Activated gamma-delta T cell (primary cell): ENCODE measurements around the gene TNNI2.
"Not testable (repeated sequence)": the region's sequence is repeated elsewhere in the genome, so short reads cannot be mapped to it uniquely, and the experiment has no call there.

Experiments used
- DNase-seq: peaks from one replicate; lab custom pipeline; 2025; lab: John Stamatoyannopoulos, UW

TNNI2 gene

DNA sequence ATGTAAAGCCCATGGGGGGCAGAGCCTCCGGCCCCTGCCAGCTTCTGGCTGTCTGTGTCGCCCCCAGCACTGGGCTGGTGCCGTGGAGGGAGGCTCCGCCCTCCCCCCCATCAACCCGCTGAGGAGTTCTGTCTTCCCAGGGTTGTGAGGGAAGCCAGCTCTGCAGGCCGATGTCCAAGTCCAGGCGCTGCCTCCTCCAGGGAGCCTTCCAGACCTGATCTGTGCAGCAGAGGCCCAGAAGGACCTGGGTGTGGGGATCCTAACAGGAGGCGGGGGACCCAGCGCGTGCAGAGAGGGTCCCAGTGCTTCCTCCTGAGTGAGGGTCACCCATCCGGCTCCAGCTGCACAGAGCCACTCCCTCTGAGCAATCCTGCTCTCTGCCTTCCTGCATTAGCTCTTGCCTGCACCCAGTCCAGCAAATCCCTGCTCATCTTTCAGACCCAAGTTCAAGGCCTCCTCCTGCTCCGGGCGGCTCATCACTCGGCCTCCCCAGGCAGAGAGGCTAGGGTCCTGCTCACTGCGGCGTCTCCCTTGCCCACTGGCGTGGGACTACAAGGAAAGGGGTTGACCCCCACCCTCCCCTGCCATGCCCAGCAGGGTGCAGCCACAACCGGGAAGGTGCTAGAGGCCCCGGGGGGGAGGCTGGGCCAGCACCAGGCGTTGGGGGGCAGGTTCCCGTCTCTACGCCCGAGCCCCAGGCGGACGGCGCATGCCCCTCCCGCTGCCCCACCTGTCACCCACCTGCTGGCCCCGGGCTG is 36.5 kb downstream of the TNNI2 start:
- DNase-seq: no peak

DNA sequence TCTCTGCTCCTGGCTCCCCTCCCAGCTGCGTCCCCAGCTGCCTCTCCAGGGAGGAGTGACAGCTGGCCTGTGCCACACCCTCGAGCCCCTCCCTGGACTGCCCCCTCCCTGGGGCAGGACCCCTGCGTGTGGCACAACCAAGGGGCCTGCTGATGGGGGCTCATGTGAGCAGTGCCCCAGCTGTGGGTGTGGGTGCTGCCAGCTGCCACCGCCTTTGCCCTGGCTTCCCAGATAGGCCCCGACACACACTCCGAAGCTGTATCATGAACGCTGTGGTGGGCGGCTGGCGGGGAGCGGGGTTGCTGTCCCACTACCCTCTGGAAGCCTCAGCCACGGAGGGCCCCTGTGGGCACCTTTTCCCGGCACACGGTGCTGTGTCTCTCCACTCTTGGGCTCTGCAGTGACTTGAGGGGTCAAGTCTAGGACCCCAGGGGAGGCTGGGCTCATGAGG is 37.1 kb downstream of the TNNI2 start:
- DNase-seq: not testable (repeated sequence)

DNA sequence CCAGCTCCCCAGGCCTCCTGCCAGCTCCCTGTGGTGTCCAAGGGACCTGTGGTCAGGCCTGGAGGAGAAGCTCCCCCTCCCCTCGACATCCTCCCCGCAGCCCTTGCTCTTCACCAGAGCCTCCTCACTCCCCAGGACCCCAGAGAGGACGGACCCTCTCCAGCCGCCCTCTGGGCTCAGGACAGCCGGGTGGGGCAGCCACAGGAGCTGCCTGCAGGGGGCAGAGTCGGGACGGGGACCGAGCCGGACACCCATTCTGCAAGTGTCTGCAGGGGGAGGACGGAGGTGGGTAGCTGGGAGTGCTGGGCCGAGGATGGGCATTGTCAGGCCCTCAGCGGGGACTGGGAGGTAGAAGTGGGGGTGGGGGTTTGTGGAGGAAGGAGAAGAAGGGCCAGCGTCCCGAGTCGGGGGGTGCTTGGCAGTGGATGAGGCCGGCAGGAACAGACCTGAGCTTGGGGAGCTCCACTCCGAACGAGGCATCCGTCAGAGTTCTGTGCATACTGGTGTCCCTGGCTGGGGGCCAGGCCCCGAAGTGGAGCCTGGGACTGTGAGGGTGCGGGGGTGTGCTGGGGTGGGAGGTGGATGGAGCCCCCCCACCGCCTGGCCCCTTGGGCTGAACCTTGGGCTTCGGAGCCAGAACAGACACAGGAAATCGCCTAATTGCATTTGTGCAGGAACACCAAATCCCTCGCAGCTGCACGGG is 37.7 kb downstream of the TNNI2 start:
- no peak for DNase-seq

DNA sequence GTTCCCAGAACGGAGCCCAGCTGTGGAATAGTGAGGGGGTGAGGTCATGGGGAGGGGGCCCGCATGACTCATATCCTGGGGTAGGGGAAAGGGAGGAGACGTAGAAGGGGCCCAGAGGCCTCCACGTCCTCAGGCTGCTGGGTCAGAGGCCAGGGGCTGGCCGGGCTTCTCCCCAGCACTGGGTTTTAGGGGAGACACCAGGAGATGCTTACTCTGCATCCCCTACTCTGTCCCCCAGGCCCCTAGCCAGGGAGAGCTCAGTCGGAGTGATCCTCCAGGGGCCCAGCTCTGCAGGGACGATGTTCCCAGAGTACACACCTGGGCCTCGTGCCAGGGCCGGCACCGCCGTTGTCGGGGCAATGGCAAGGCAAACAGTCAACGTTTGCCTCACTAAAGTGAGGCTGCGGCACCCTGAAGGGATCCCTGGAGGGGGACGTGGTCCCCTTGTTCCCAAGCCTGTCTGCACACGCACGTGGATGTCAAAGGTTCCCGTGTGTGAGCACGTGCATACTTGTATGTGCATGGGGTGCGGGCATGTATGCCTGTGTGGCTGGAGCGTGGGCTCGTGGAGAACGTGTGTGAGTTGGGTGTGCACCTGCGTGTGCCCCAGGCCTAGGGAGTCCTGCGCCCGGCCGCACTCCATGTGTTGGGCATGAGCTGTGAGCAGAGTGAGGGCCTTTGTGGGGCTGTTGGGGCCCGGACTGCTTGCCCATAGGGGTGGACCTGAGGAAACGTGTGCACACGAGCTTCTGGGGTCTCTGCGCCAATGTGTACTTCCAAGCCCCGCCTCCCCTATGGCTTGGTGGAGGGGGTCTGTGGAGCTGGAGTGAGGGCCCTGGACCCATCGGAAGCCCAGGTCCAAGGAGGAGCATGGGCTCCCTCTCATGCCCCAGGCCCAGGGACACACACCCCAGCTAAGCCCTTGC is 38.7 kb downstream of the TNNI2 start:
- no peak for DNase-seq

GRCh38 chr11:1878137-1879031 is 39.6 kb downstream of the TNNI2 start:
- DNase-seq: no peak

DNA sequence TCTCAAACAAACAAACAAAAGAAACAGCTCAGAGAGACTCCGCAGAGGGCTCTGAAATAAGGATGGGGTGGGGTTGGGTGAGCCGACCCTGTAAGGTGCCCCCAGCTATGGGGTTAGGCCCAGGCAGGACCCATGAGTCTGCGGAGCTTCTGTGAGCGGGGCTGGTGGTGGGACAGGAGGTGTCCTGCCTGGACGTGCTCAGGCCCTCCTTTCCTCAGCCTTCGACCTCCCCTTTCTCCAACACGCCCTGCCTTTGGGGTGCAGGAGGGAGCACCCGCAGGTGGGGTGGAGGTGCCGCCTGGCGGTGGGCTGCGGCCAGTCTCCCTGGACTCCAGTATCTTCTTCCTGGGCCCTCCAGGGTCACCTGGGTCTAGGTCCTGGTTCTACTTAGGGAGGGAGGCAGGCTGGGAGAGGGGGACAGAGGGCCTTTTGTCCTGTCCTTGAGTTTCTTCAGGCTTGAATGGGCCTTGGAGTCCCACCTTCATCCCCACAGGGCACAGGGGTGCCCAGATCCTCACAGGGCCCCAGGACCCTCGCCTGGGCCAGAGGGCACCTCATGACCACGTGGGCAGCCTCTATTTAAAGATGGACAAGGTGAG is 40.7 kb downstream of the TNNI2 start:
- no peak for DNase-seq

GRCh38 chr11:1879941-1880720 is 41.4 kb downstream of the TNNI2 start:
- no peak for DNase-seq

DNA sequence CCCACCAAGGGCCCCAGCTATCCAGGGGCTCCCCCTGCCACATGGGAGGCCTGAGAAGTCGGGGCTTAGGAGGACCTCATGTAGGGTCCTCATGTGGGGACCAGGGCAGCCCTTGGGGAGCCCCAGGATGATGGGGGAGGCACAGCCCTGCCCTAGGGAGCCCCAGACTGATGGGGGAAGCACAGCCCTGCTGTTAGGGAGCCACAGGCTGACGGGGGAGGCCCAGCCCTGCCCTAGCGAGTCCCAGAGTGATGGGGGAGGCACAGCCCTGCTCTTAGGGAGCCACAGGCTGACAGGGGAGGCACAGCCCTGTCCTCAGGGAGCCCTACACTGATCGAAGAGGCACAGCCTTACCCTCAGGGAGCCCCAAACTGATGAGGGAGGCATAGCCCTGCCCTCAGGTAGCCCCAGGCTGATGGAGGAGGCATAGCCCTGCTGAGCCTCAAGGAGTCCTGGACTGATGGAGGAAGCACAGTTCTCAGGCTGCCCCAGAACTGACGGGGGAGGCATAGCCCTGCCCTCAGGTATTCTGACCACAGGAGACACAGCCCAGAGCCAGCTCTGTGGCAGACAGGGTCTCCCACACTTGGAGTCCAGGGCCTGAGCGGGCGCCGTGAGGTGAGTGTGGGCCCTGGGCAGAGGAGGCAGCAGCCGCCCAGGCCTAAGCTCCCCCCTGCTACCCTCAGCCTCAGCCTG is 42.1 kb downstream of the TNNI2 start:
- no peak for DNase-seq

DNA sequence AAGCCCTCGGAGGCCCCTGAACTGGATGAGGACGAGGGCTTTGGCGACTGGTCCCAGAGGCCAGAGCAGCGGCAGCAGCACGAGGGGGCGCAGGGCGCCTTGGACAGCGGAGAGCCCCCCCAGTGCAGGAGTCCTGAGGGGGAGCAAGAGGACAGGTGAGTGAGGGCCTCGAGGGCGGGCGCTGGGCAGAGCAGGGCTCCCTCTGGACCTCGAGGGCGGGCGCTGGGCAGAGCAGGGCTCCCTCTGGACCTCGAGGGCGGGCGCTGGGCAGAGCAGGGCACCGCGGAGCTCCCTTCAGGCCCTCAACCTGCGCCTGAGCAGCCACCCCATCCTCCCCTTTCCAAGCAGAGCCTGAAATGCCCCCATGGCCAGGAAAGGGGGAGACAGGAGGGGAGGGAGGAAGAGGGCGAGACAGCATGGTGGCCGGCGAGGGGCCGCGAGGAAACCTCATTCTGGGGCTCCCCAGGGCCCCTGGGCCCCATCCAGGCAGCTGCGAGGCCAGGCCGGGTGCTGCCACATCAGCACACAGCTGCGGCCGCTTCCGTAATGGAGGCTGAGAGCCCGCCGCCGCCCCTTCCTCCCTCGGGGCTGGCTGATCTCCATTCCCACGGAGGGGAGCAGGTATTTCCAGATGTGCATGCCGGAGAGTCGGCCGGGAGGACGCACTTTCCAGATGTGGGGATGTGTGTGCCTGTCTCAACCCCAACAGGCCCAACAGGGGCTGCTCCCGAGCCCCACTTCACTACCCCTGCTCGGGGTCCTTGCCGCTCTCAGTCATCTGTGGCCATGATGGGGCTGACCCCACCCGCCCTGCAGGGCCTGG is 42.9 kb downstream of the TNNI2 start:
- no peak for DNase-seq

DNA sequence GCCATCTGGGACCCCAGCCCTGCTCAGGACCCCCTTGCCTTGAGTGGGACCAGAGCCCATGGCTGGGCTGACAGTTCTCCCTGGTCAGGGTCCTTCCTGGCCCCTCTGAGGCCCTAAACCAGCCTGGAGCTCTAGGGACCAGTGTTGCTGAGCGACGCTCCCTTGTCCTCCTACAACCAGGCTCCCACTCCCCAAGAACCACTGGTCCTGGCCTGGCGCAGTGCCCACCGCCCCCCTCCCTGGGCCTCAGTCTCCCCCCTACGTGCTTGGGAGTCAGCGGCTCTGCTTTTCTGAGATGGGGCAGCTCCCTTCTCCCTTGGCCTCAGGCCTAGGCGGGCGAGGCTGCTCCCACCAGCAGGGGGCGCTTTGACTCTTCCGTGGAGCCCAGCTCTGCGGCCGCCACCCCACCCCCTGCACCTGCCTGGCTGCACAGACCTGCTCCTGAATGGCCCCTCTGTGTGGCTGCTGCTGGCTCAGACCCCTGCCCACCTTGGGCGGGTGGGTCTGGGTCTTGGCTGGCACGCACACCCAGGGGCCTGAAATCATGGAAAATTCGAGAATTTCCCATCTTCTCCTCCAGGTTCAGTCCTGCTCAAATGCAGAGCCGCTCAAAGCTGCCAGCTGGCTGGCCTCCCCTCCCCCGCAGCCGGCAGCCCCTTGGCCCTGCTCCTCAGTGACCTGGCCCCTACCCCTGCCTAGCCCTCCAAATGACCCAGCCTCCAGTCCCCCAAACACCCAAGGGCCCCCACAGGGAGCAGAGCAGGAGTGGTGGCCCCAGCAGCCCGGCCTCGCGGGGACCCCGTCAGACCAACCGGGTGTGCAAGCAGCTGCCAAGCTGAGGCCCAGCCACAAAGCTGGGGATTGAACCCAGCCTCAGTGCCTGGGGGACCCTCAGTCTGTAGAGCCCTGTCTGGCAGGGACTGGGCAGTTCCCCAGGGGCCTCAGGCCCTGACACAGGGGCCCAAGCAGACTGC is 43.8 kb downstream of the TNNI2 start:
- peak; percentile 43 for DNase-seq

DNA sequence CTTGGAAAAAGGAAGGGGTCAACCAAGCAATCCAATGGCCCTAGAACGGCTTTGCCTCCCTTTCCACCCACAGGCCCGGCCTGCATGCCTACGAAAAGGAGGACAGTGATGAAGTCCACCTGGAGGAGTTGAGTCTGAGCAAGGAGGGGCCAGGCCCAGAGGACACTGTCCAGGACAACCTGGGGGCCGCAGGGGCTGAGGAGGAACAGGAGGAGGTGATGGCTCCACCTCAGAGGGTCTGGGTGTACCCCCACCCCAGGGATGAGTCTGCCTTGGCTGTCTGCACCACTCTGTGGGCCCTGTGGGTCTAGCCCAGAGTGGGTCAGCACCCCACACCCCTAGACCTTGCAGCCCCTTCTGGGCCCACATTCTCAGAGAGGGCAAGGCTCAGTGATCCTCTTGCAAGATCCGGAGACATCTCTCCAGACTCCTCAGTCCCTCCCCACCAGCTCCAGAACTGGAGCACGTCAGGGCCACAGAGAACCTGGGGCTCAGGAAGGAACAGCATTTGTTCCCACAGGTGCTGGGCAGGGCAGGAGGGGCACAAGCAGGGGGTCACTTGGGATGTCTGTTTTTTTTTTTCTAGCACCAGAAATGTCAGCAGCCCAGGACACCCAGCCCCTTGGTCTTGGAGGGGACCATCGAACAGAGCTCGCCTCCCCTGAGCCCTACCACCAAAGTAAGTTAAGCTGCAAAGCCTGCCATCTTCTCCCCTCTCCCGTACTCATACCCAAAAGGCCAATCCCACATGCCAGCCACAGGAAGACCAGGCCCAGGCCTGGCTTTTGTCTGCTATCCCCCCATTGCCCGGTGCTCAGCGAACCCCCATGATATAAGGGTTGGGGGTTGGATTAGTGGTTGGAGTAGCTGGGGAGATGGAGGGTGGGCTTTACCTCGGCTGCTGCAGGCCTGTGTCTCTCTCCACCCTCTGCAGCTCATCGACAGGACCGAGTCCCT is 44.8 kb downstream of the TNNI2 start:
- DNase-seq: no peak

GRCh38 chr11:1884303-1884700 is 45.5 kb downstream of the TNNI2 start:
- no peak for DNase-seq

DNA sequence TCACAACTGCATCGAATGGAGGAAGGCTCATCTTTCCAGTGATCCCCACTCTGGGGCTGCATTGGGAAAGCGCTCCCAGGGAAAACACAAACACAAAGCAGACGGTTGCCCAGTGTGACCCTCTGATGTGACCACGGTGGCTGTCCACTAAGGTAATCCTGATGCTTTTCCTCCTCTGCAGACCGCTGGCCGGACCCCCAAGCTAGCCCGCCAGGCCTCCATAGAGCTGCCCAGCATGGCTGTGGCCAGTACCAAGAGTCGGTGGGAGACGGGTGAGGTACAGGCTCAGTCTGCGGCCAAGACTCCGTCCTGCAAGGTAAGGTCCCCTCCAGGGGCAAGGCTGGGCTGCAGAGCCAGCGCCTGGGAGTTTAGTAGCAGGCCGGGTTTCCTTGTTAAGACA is 47.8 kb downstream of the TNNI2 start:
- not testable (repeated sequence) for DNase-seq

DNA sequence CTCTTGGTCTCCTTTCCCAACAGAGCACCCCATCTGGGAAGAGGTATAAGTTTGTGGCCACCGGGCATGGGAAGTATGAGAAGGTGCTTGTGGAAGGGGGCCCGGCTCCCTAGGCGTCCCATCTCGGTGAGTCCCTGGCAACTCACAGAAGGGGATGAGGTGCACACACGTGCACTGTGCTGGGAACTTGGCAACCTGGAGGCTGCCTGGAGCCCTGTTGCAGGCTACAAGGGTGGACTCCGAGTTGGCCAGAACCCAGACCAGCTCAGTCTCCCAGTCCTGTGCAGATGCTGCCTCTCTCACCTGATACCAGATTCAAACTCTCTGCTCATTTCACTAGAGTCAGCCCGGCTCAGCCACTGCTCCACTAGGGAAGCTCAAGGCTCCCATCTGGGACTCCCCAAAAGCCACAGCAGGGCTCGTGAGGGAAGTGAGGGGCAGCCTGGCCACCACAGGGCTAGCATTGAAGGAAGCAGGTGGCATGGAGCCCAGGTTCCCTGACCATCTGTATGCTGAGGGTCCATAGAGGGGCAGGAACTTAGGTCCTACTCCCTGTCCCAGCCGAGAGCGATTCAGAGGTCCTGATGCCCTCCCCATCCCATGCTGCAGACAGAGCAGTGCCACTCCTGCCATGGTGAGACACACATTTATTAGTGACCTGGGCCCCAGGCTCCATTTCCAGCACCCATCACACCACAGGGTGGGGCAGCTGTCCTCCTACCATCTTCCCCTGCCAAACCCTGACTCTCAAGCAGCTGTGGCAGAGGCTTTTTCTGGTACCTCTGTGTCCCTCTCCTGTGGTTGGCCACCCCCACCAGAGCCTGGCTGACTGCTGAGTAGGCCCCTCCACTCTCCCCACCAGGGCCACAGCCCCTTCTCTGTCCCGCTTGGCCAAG is 48.9 kb downstream of the TNNI2 start:
- no peak for DNase-seq

DNA sequence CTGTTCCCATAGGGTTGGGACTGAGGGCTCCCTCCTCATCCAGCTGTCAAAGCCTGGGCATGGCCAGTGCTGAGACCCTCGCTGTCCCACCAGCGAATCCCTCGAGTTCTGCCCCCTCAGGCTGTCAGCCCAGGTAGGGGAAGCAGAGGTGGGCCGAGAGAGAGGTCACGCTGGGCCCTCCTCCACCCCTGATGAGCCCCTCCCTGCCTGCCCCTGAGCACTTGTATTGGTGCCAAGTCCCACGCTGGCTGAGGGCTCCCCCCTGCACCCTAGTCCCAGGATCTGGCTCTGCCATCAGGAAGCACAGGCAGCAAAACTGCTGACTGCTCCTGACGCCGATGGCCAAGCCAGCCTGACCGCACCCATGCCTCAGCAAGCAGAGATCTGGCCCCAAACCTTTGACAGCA is 49.6 kb downstream of the TNNI2 start:
- DNase-seq: no peak
